Measurements from ENCODE around the gene PIK3R4. TPM values are rescaled to one million over a fixed set of nuclear protein-coding genes. Genes with fewer than 3 reads are reported as not detected.

PIK3R4 gene
- polyA plus RNA-seq, 4 donors = 41.8 to 50.5 (median 45.8) TPM

GRCh38 chr3:130692455-130692854 is 54.2 kb downstream of the PIK3R4 start:
- DNase-seq (ENCODE audit: low read depth in 4 of 4, low spot score in 3 of 4) = no peak

- DNase-seq (ENCODE audit: low read depth in 4 of 4, low spot score in 3 of 4) = no peak
Observed at GRCh38 chr3:130688697-130689470, 57.7 kb downstream of the PIK3R4 start.

- DNase-seq (ENCODE audit: low read depth in 4 of 4, low spot score in 3 of 4) = no peak
Observed at GRCh38 chr3:130688015-130688688, 58.5 kb downstream of the PIK3R4 start.

DNA sequence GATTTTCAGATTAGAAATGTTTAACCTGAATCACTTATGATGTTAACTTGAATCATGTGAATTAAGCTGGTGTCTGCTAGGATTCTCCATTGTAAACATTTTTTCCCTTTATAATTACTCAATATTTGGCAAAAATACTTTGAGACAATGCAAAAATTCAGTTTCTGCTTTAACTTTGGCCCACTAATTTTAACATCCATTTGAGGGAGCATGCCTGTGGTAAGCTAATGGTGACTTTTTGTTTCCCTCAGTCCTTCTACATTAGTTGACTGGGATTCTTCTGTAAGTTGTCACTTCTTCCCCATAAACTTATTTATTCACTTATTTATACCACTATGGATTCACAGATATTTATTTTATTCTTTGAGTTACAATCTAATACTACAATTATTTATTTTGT is 59.3 kb downstream of the PIK3R4 start:
- no peak for DNase-seq (ENCODE audit: low read depth in 4 of 4, low spot score in 3 of 4)

DNA sequence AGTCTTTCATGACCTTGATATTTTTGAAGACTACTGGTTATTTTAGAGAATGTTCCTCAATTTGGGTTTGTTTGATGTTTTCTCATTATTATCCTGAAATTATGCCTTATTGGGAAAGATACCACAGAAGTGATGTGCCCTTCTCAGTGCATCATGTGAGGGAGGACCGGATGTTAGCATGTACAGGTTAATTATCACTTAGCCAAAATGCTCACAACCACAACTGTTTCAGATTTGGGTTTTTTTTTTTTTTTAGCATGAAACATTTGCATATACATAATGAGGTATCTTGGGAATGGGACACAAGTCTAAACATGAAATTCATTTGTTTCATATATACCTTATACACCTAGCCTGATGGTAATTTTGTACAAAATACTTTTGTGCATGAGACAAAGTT is 59.8 kb downstream of the PIK3R4 start:
- DNase-seq (ENCODE audit: low read depth in 4 of 4, low spot score in 3 of 4) = no peak

GRCh38 chr3:130682131-130682530 is 64.5 kb downstream of the PIK3R4 start:
- no peak for DNase-seq (ENCODE audit: low read depth in 4 of 4, low spot score in 3 of 4)

DNA sequence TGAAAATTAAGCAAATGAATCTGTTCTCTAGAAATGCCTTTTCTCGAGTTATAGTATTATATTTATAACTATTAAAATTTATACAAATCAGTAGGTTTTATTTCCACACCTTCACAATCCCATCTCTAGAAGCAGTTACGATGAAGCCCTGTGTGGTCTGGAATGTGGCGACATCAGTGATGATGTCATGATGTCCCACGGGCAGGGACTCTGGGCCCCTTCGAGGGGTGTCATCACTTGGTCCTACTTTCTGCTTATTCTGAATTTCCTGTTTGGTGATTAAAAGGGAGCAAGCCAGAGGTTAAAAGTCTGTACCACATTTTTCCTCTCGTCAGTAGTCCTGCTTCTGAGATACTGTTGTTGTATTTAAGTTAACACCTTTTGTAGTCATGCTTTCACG is 67.4 kb downstream of the PIK3R4 start:
- DNase-seq (ENCODE audit: low read depth in 4 of 4, low spot score in 3 of 4) = no peak

GRCh38 chr3:130677343-130677742 is 69.3 kb downstream of the PIK3R4 start:
- no peak for DNase-seq (ENCODE audit: low read depth in 4 of 4, low spot score in 3 of 4)

GRCh38 chr3:130671545-130672312 is 74.9 kb downstream of the PIK3R4 start:
- DNase-seq (ENCODE audit: low read depth in 4 of 4, low spot score in 3 of 4) = no peak

- DNase-seq (ENCODE audit: low read depth in 4 of 4, low spot score in 3 of 4) = no peak
Observed at GRCh38 chr3:130669740-130670139, 76.9 kb downstream of the PIK3R4 start.

GRCh38 chr3:130663092-130663491 is 83.5 kb downstream of the PIK3R4 start:
- DNase-seq (ENCODE audit: low read depth in 4 of 4, low spot score in 3 of 4) = no peak

GRCh38 chr3:130662501-130662996 is 84.1 kb downstream of the PIK3R4 start:
- DNase-seq (ENCODE audit: low read depth in 4 of 4, low spot score in 3 of 4) = peak in 2 of 4 donors; percentile 24 to 63

- DNase-seq (ENCODE audit: low read depth in 4 of 4, low spot score in 3 of 4) = no peak
Observed at GRCh38 chr3:130661140-130661891, 85.3 kb downstream of the PIK3R4 start.

DNA sequence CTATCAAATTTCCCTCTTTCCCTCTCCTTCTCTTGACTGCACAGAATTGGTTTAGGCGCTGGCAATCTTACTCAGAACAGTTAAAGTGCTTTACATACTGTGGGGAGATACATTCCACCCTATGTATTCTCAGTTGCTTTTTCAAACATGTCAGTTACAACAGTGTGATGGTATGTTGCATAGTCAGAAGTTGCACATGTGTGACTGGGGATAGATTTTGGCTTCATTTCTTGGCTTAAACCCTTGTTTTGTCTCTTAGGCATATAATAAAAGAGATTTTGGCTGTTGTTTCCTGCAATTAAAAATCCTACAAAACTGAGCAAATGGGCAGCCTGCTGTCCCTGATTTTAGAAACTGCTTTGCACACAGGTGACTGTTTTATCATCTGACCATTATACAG is 86.7 kb downstream of the PIK3R4 start:
- DNase-seq (ENCODE audit: low read depth in 4 of 4, low spot score in 3 of 4) = peak in 1 of 4 donors; percentile 28

GRCh38 chr3:130658678-130659077 is 88.0 kb downstream of the PIK3R4 start:
- DNase-seq (ENCODE audit: low read depth in 4 of 4, low spot score in 3 of 4) = peak in 2 of 4 donors; percentile 33 to 42

GRCh38 chr3:130656627-130657026 is 90.0 kb downstream of the PIK3R4 start:
- no peak for DNase-seq (ENCODE audit: low read depth in 4 of 4, low spot score in 3 of 4)

DNA sequence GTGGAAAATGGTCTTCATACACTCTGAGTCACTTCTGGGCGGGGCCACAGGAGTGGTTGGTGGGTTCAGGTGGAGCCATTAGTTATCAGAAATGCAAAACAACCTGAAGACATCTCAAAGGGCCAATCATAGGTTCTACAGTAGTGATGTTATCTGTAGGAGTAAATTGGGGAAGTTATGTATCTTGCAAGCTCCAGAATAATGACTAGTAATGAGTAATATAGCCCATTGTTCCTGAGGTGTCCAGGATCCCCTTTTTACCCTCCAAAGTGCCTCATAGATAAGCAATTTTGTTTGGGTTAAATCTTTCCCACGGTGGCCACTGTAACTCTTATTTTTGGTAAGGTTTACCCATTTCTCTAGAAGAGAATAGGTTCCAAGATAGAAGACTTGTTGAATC is 91.7 kb downstream of the PIK3R4 start:
- no peak for DNase-seq (ENCODE audit: low read depth in 4 of 4, low spot score in 3 of 4)

GRCh38 chr3:130654091-130654490 is 92.5 kb downstream of the PIK3R4 start:
- DNase-seq (ENCODE audit: low read depth in 4 of 4, low spot score in 3 of 4) = no peak

GRCh38 chr3:130649061-130649654 is 97.5 kb downstream of the PIK3R4 start:
- no peak for DNase-seq (ENCODE audit: low read depth in 4 of 4, low spot score in 3 of 4)

GRCh38 chr3:130648293-130648692 is 98.3 kb downstream of the PIK3R4 start:
- no peak for DNase-seq (ENCODE audit: low read depth in 4 of 4, low spot score in 3 of 4)
